K562 (cell line): ENCODE data around the gene CEMIP. TPM values are rescaled to one million over a fixed set of nuclear protein-coding genes. Genes with fewer than 3 reads are reported as not detected.

Experiments
- ATAC-seq: fragments of 200-7000 bp; cut with Tn5 transposase; 3 replicates; pipeline ENCODE4 v1.9.1; 2020; ENCODE audit warnings: moderate library complexity
- BruUV-seq: library from RNA; stranded (reverse); fragments of 400-500 nt; replicated peaks from 2 replicates; lab custom pipeline; 2021; lab: Mats Ljungman, UMichigan
- CTCF ChIA-PET: fragments of 300-600 bp; formaldehyde crosslinking; extraction: SDS; loops from one replicate; lab custom pipeline; 2021; ENCODE audit warnings: low intra/inter-chr PET ratio; lab: Yijun Ruan, JAX
- POLR2A ChIA-PET: fragments of 300-600, 350-650 bp; sonication (Branson Sonifier 250); formaldehyde crosslinking; extraction: SDS; loops from one replicate; lab custom pipeline; 2021; ENCODE audit warnings: antibody characterized with exemption, inconsistent platforms; lab: Yijun Ruan, JAX
- DNase-seq, 4 experiments: peaks; one replicate each; pipeline versions ENCODE4 v3.0.0 to v3.0.0-alpha.2; 2011 to 2018; ENCODE audit warnings: low spot score in 3 of 4, mixed read lengths in 3 of 4; ENCODE audit errors: extremely low read depth in 1 of 4
- FAIRE-seq: peaks from 2 replicates; lab custom pipeline; 2011; peaks lifted over from hg19 to GRCh38; lab: Jason Lieb, UNC
- H2AFZ ChIP-seq: 2 replicates; pipeline ENCODE4 v1.6.0; 2011; ENCODE audit warnings: low read depth, low read length, control low read depth, inconsistent platforms
- H3K27ac ChIP-seq: fragments of 200-600 bp; 3 replicates; pipeline ENCODE4 v1.8.0; 2011; ENCODE audit warnings: low read depth, mild to moderate bottlenecking, control low read depth, inconsistent platforms, low read length, moderate library complexity, mixed read lengths; ENCODE audit errors: extremely low read depth
- H3K27me3 ChIP-seq, 2 experiments: fragments of 300-600 bp in 1 of 2; 2 replicates in 1 of 2; 3 replicates in 1 of 2; pipeline versions ENCODE4 v1.6.0 to v1.8.0; 2011; ENCODE audit warnings: inconsistent platforms in 2 of 2, low read length in 2 of 2, mild to moderate bottlenecking in 1 of 2, mixed read lengths in 1 of 2, moderate library complexity in 1 of 2; ENCODE audit not compliant: control insufficient read depth in 2 of 2, insufficient read depth in 2 of 2
- H3K36me3 ChIP-seq: fragments of 300-600 bp; 3 replicates; pipeline ENCODE4 v1.8.0; 2011; ENCODE audit warnings: mild to moderate bottlenecking, low read length, inconsistent platforms; ENCODE audit not compliant: control insufficient read depth, insufficient read depth
- H3K4me1 ChIP-seq, 2 experiments: fragments of 200-600 bp in 1 of 2; replicated peaks in 1 of 2; 2 replicates in 1 of 2; 3 replicates in 1 of 2; pipeline versions ENCODE4 v1.5.1 to v1.8.0; 2011; ENCODE audit warnings: inconsistent platforms in 2 of 2, low read length in 2 of 2, mild to moderate bottlenecking in 1 of 2, mixed read lengths in 1 of 2, moderate library complexity in 1 of 2; ENCODE audit not compliant: control insufficient read depth in 2 of 2, insufficient read depth in 2 of 2
- H3K4me2 ChIP-seq: 2 replicates; pipeline ENCODE4 v1.6.1; 2011; ENCODE audit warnings: low read length, control low read depth, inconsistent platforms, mixed read lengths; ENCODE audit not compliant: insufficient read depth
- H3K4me3 ChIP-seq: fragments of 200-600 bp; sonication (generic), shearing (Covaris generic); 2 replicates; pipeline ENCODE4 v1.5.1; 2016; ENCODE audit warnings: control low read depth, inconsistent platforms
- H3K79me2 ChIP-seq: fragments of 200-600 bp; 3 replicates; pipeline ENCODE4 v1.8.0; 2011; ENCODE audit warnings: low read length, inconsistent platforms; ENCODE audit not compliant: control insufficient read depth, insufficient read depth
- H3K9ac ChIP-seq, 2 experiments: 2 replicates each; pipeline versions ENCODE4 v1.6.0 to v1.6.1; 2011; ENCODE audit warnings: low read depth in 2 of 2, low read length in 2 of 2, control low read depth in 1 of 2, inconsistent platforms in 1 of 2, mild to moderate bottlenecking in 1 of 2, mixed read lengths in 1 of 2; ENCODE audit not compliant: insufficient read depth in 1 of 2
- H3K9me1 ChIP-seq: one replicate; pipeline ENCODE4 v1.6.0; 2011; ENCODE audit warnings: inconsistent platforms, mild to moderate bottlenecking, low read length, moderate library complexity; ENCODE audit not compliant: control insufficient read depth, insufficient read depth
- H3K9me3 ChIP-seq: replicated peaks from 2 replicates; pipeline ENCODE4 v1.5.1; 2011; ENCODE audit warnings: low read depth, low read length, inconsistent platforms; ENCODE audit not compliant: control insufficient read depth, insufficient read depth
- H4K20me1 ChIP-seq: replicated peaks from 2 replicates; pipeline ENCODE4 v1.6.1; 2011; ENCODE audit warnings: low read length, inconsistent platforms, mixed read lengths; ENCODE audit not compliant: control insufficient read depth, insufficient read depth
- AFF1 ChIP-seq, 2 experiments: fragments of 450-650 bp; IDR thresholded peaks; 2 replicates each; pipeline ENCODE4 v1.6.1; 2018; ENCODE audit warnings: mild to moderate bottlenecking in 2 of 2, low read depth in 1 of 2; ENCODE audit not compliant: partially characterized antibody in 2 of 2
- CREB5 ChIP-seq: fragments of 250-450 bp; sonication (Bioruptor Pico); IDR thresholded peaks from 2 replicates; pipeline ENCODE4 v1.5.0; 2020; ENCODE audit warnings: mild to moderate bottlenecking
- RBM34 ChIP-seq: fragments of 200-400 bp; formaldehyde crosslinking; IDR thresholded peaks from 2 replicates; pipeline ENCODE4 v1.6.1; 2018; ENCODE audit warnings: low read length, borderline replicate concordance; ENCODE audit not compliant: insufficient read depth
- RERE ChIP-seq: sonication (generic); formaldehyde crosslinking; IDR thresholded peaks from 2 replicates; pipeline ENCODE4 v1.8.0; 2023; ENCODE audit warnings: missing genetic modification reagents, mild to moderate bottlenecking, borderline replicate concordance
- SOX6 ChIP-seq: fragments of 450-650 bp; IDR thresholded peaks from 2 replicates; pipeline ENCODE4 v1.6.1; 2014; ENCODE audit warnings: mild to moderate bottlenecking
- ZNF518B ChIP-seq: fragments of 250-450 bp; sonication (Bioruptor Pico); IDR thresholded peaks from 2 replicates; pipeline ENCODE4 v1.5.0; 2021; ENCODE audit warnings: mild to moderate bottlenecking, moderate library complexity
- in situ Hi-C: fragments of 300-500 bp; cut with MboI; formaldehyde crosslinking; loops from 4 replicates; pipeline ENCODE4 v1.15.0; 2018; ENCODE audit warnings: inconsistent platforms, mixed read lengths
- intact Hi-C: fragments of 100-400 bp; cut with micrococcal nuclease; formaldehyde crosslinking; loops from 2 replicates; pipeline ENCODE4 v1.14.2; 2022
- polyA plus RNA-seq, 8 experiments: library from polyadenylated mRNA; depleted of rRNA in 4 of 8; stranded (reverse) in 5 of 8; unstranded in 3 of 8; fragments of >200 nt; fragmentation: Nextera tagmentation in 2 of 8; fragmentation: Illumina TruSeq in 1 of 8; extraction: Ambion mirVana in 2 of 8; extraction: Trizol in 1 of 8; gene quantifications; 2 replicates each; pipeline versions ENCODE4 v1.2.1 to v1.2.3, GENCODE V29; 2011 to 2014; ENCODE audit warnings: inconsistent platforms in 1 of 8, missing spikeins in 1 of 8
- total RNA-seq, 7 experiments: library from RNA; depleted of rRNA in 6 of 7; stranded (reverse); fragments of >200 nt in 6 of 7; fragmentation: Illumina TruSeq in 2 of 7; extraction: Trizol in 2 of 7; gene quantifications; 2 replicates each; pipeline versions ENCODE4 v1.2.1 to v1.2.3, GENCODE V29; 2011 to 2021; ENCODE audit warnings: low replicate concordance in 1 of 7

The CEMIP gene
- total and polyA plus RNA-seq, 9 of the 15 experiments (the other 6 are each of a cell fraction or from before 2014, with no cell fraction given), result 0.33 TPM; not detected in 8

- no TSS peak for BruUV-seq
- Histone ChIP-seq H4K20me1 (peaks cover 9% of the 10 kb centered on the region), H3K27ac (no peak overlapping the region), H3K79me2 (no peaks in the 10 kb centered on the region), H3K9me1 (no peaks in the 10 kb centered on the region), H3K4me2 (no peak overlapping the region), H3K4me3 (no peak overlapping the region), H3K4me1 (peaks cover 0 to 18% of the 10 kb centered on the region in 2 experiments; a peak in 2 of 5 replicates), H2AFZ (no peak overlapping the region), H3K9me3 (no peaks in the 10 kb centered on the region), H3K9ac (no peak overlapping the region), H3K36me3 (no peaks in the 10 kb centered on the region), H3K27me3 (peaks cover 13 to 40% of the 10 kb centered on the region in 2 experiments; a peak in 4 of 5 replicates)
- in situ Hi-C loops (no loop called here), intact Hi-C loops (no loop called here)
- ChIA-PET CTCF (interaction anchor here (0.6 kb wide), 1 partner anchor 771 kb away, joined by 3 read pairs; no protein-coding TSS in a partner anchor), POLR2A (interaction anchor here (1.6 kb wide), 1 partner anchor 16 kb away, joined by 4 read pairs; no protein-coding TSS in a partner anchor)
- TF ChIP-seq ZNF518B (CRISPR knock-in tag) (no peak), SOX6 (no peak), RERE (no peak), AFF1 (IDR thresholded peaks at IDR 0.05; ENCODE audit: low read depth in 1 of 2, partially characterized antibody in 2 of 2) (no peak), CREB5 (CRISPR knock-in tag) (no peak), RBM34 (no peak)
- DNase-seq, result no peak
- no peak for ATAC-seq
- no peak for FAIRE-seq
Measured at GRCh38 chr15:80783260-80783659, 4.1 kb downstream of the CEMIP start.
